PFSK-1 (cell line): ENCODE data around the gene NFKBIZ.

Experiments
- FOXP2 ChIP-seq: optimal IDR thresholded peaks from 2 replicates; pipeline ENCODE3; 2011; ENCODE audit warnings: borderline replicate concordance, control low read depth, inconsistent platforms; ENCODE audit not compliant: insufficient read depth; ENCODE audit errors: extremely low read length, extremely low read depth
- POLR2AphosphoS5 ChIP-seq: IDR thresholded peaks from 2 replicates; pipeline ENCODE4 v1.6.1; 2012; ENCODE audit warnings: low read depth, mild to moderate bottlenecking, control low read depth, low read length, moderate library complexity
- SIN3A ChIP-seq: IDR thresholded peaks from 2 replicates; pipeline ENCODE4 v1.6.1; 2012; ENCODE audit warnings: mild to moderate bottlenecking, low read length, moderate library complexity, borderline replicate concordance; ENCODE audit not compliant: insufficient read depth
- TAF1 ChIP-seq: IDR thresholded peaks from 2 replicates; pipeline ENCODE4 v1.6.1; 2012; ENCODE audit warnings: low read length, control low read depth, borderline replicate concordance; ENCODE audit not compliant: insufficient read depth
- TF ChIP-seq, protein P1 (sequence below), 2 experiments: IDR thresholded peaks; 2 replicates each; pipeline versions ENCODE4 v1.6.1 to v1.8.0; 2011 to 2012; ENCODE audit warnings: low read depth in 2 of 2, low read length in 2 of 2, control low read depth in 1 of 2, inconsistent platforms in 1 of 2, mild to moderate bottlenecking in 1 of 2, moderate library complexity in 1 of 2; ENCODE audit not compliant: insufficient read depth in 1 of 2

Gene NFKBIZ

DNA sequence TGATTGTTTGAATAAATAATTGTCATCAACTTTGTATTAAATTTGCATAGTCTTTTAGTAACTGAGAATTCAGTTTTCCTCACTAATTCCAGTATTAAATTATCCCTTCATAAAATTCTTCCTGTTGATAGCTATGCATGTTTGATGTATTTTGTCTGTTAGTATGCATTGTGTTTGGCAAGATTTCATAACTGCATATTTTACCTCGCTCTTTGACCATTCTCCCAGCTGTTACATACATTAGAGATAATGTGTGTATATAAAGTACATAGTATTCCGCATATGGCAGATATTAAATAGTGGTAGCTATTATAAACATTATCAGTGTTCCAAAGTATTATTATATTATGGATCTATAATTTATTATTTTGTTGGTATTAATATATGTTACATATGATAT, 10.6 kb upstream of the NFKBIZ start:
- TF ChIP-seq POLR2AphosphoS5 (no peak), SIN3A (no peak), FOXP2 (no peak), TAF1 (no peak)
- TF ChIP-seq, protein P1, sequence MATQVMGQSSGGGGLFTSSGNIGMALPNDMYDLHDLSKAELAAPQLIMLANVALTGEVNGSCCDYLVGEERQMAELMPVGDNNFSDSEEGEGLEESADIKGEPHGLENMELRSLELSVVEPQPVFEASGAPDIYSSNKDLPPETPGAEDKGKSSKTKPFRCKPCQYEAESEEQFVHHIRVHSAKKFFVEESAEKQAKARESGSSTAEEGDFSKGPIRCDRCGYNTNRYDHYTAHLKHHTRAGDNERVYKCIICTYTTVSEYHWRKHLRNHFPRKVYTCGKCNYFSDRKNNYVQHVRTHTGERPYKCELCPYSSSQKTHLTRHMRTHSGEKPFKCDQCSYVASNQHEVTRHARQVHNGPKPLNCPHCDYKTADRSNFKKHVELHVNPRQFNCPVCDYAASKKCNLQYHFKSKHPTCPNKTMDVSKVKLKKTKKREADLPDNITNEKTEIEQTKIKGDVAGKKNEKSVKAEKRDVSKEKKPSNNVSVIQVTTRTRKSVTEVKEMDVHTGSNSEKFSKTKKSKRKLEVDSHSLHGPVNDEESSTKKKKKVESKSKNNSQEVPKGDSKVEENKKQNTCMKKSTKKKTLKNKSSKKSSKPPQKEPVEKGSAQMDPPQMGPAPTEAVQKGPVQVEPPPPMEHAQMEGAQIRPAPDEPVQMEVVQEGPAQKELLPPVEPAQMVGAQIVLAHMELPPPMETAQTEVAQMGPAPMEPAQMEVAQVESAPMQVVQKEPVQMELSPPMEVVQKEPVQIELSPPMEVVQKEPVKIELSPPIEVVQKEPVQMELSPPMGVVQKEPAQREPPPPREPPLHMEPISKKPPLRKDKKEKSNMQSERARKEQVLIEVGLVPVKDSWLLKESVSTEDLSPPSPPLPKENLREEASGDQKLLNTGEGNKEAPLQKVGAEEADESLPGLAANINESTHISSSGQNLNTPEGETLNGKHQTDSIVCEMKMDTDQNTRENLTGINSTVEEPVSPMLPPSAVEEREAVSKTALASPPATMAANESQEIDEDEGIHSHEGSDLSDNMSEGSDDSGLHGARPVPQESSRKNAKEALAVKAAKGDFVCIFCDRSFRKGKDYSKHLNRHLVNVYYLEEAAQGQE (IDR thresholded peaks at IDR 0.05; ENCODE audit: insufficient read depth in 1 of 2, low read depth in 2 of 2, low read length in 2 of 2) = no peak

- TF ChIP-seq FOXP2 (no peak), POLR2AphosphoS5 (no peak), TAF1 (no peak), SIN3A (no peak)
- TF ChIP-seq, protein P1 (IDR thresholded peaks at IDR 0.05; ENCODE audit: insufficient read depth in 1 of 2, low read depth in 2 of 2, low read length in 2 of 2) = no peak
Measured at GRCh38 chr3:101840066-101840465, 9.2 kb upstream of the NFKBIZ start.

GRCh38 chr3:101842245-101842934, 6.9 kb upstream of the NFKBIZ start:
- no peak for TF ChIP-seq SIN3A
- TF ChIP-seq, protein P1 (IDR thresholded peaks at IDR 0.05; ENCODE audit: insufficient read depth in 1 of 2, low read depth in 2 of 2, low read length in 2 of 2) = no peak

DNA sequence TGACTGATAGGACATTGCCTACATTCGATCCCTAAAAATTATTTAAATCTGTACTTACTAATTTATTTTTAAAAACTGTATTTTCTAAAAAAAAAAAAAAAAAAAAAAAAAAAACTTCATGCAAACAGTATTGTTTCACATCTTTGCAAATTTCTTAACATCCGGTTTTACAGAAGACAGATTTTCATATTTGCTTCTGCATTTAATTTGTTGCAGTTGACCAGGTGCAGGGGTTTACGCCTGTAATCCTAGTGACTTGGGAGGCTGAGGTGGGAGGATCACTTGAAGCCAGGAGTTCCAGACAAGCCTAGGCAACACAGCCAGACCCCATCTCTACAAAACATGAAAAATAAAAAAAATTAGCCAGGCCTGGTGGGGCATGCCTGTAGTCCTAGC, 6.4 kb upstream of the NFKBIZ start:
- TF ChIP-seq, protein P1 (IDR thresholded peaks at IDR 0.05; ENCODE audit: insufficient read depth in 1 of 2, low read depth in 2 of 2, low read length in 2 of 2) = no peak
- TF ChIP-seq SIN3A = no peak
- TF ChIP-seq TAF1 = no peak
- TF ChIP-seq FOXP2 = no peak
- TF ChIP-seq POLR2AphosphoS5 = no peak

DNA sequence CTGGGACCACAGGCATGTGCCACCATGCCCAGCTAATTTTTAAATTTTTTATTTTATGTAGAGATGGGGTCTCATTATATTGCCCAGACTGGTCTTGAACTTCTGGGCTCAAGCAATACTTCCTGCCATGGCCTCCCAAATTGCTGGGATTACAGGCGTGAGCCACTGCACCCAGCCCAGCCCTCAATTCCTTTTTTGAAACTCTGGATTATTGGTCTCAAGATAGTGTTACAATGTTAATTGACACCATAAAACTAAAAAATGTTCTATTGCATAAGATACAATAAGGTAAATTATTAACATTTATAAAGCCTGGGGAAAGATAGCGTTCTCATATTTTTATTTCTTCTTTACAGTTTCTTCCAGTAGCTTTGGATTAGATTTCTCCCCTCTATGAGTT, 3.9 kb upstream of the NFKBIZ start:
- TF ChIP-seq FOXP2 (no peak), TAF1 (no peak), SIN3A (no peak), POLR2AphosphoS5 (no peak)
- TF ChIP-seq, protein P1 (IDR thresholded peaks at IDR 0.05; ENCODE audit: insufficient read depth in 1 of 2, low read depth in 2 of 2, low read length in 2 of 2) = no peak
